Measurements from ENCODE around the gene SPATA20. TPM values are rescaled to one million over a fixed set of nuclear protein-coding genes. Genes with fewer than 3 reads are reported as not detected.

Gene SPATA20
- total RNA-seq, 2 experiments from 2014 or later, result 29.9 to 35.2 TPM

DNA sequence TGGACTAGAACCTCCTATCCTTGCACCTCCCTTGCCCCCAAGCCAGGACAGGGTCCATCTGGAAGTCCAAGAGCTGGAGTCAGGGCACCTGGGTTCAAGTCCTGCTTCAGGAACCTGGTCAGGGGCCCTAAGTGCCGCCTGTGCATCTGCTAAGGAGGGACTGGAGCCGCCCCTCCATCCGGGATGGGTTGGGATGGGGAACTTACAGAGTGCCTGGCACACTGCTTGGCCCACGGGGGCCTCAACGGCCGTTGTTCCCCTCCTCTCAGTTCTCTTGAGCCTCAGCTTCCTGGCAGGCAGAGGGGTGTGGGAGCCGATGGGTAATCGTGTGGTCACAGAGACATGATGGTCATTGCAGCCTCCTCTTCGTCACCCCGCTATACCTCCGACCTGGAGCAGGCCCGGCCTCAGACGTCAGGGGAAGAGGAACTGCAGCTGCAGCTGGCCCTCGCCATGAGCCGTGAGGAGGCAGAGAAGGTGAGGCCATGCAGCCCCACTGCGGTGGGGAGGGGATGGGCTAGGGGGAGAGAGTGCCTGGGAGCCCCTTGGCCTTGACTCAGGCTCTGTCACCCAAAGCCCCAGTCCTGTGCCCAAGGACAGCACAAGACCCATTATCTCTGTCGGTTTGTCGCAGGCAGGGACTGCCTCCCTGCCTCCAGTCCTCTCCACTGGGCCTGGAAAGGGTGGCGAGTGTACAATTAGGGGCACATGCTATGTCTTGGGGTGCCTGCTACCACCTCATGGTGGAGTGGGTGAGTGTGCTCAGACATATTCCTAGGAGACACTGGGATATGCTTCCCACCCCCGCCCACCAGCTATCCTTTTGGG, 9.0 kb upstream of the SPATA20 start:
- Mint-ChIP-seq H3K4me1 (peaks cover 20% of the 10 kb centered on the region), H3K36me3 (no peaks in the 10 kb centered on the region), H3K27ac (no peak overlapping the region), H3K27me3 (peaks cover 27% of the 10 kb centered on the region), H3K4me3 (no peak overlapping the region), H3K9me3 (ENCODE audit: low read depth) (no peaks in the 10 kb centered on the region)
- no peak for ATAC-seq
- no peak for DNase-seq
- CTCF ChIA-PET, result interaction anchor here (0.6 to 1.1 kb wide), 2 partner anchors 60 to 871 kb away, joined by 3 read pairs; no protein-coding TSS in a partner anchor

DNA sequence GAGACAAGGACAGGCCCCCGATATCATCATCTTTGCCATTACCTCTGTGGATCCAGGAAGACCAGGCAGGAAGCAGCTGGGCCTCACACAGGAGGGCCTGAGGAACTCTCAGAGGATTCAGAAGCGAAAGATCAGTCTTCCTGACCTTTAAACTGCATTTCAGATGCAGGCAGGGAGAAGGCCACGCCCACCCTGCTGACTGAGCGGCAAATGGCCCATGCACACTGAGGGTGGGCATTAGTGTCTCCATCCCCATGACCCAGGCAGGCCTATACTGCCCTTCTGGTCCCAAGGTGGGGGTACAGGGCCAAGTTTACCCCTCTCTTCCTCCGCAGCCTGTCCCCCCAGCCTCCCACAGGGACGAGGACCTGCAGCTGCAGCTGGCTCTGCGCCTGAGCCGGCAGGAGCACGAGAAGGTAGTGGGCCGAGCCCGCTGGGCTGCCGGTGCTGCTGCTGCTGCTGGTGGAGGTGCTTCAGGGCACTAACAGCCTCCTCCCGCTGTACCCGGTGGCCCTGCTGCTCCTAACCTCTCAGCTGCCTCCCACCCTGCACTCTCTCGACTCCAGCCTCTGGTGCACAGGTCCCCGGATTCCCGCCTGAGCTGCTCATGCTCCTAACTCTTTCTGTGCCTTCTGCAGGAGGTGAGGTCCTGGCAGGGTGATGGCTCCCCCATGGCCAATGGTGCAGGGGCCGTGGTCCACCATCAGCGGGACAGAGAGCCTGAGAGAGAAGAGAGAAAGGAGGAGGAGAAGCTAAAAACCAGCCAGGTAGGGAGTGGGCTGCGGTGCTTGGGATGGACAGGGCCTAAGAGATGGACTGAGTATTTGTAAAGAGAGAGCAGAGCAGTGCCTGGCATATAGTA, 8.2 kb upstream of the SPATA20 start:
- CTCF ChIA-PET, result interaction anchor here (0.6 kb wide), 1 partner anchor 872 kb away, joined by 3 read pairs; no protein-coding TSS in a partner anchor
- H3K4me1 Mint-ChIP-seq, result peaks cover 14% of the 10 kb centered on the region
- ATAC-seq, result no peak
- H3K9me3 Mint-ChIP-seq (ENCODE audit: low read depth), result no peaks in the 10 kb centered on the region
- H3K36me3 Mint-ChIP-seq, result no peaks in the 10 kb centered on the region
- H3K27me3 Mint-ChIP-seq, result peaks cover 19% of the 10 kb centered on the region
- H3K27ac Mint-ChIP-seq, result no peak overlapping the region
- no peak overlapping the region for H3K4me3 Mint-ChIP-seq
- DNase-seq, result no peak

DNA sequence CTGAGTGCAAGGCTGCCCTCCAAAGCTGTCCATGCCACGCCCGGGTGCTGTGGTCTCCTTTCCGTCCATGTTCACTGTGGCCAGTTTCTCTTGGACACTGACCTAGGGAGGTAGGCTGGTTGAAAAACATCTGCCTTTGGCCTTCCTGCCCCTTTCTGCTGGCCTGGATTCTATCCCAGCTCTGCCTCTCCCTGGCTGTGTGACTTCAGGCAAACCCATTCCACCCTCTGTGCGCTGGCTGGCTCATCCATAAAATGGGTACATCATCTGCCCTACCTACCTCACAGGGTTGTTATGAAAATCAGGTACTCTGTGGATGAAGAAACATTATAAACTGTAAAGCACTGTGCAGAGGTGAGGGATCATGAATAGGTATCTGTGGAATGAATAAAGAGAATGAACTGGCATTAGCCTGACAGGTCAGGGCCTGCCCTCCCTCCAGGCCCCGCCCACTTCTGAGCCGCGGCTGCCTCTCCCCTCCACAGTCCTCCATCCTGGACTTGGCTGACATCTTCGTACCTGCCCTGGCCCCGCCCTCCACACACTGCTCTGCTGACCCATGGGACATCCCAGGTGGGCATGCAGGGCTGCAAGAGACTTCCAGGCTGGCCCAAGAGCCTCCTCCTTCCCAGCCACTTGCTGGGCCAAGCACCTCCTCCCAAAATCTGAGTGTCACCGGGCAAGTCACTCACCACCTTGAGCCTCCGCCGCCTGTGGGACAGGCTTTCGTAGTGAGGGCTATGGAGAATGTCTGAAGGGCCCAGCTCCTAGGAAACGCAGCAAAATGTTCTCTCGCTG, 7.0 kb upstream of the SPATA20 start:
- Mint-ChIP-seq H3K4me3 (no peak overlapping the region), H3K27ac (no peak overlapping the region), H3K36me3 (no peaks in the 10 kb centered on the region), H3K27me3 (peaks cover 8% of the 10 kb centered on the region), H3K4me1 (peaks cover 9% of the 10 kb centered on the region), H3K9me3 (ENCODE audit: low read depth) (no peaks in the 10 kb centered on the region)
- CTCF ChIA-PET, result interaction anchor here (0.6 to 3.6 kb wide), 2 partner anchors 54 to 56 kb away, joined by 3 to 20 read pairs; no protein-coding TSS in a partner anchor
- DNase-seq, result no peak
- no peak for ATAC-seq

DNA sequence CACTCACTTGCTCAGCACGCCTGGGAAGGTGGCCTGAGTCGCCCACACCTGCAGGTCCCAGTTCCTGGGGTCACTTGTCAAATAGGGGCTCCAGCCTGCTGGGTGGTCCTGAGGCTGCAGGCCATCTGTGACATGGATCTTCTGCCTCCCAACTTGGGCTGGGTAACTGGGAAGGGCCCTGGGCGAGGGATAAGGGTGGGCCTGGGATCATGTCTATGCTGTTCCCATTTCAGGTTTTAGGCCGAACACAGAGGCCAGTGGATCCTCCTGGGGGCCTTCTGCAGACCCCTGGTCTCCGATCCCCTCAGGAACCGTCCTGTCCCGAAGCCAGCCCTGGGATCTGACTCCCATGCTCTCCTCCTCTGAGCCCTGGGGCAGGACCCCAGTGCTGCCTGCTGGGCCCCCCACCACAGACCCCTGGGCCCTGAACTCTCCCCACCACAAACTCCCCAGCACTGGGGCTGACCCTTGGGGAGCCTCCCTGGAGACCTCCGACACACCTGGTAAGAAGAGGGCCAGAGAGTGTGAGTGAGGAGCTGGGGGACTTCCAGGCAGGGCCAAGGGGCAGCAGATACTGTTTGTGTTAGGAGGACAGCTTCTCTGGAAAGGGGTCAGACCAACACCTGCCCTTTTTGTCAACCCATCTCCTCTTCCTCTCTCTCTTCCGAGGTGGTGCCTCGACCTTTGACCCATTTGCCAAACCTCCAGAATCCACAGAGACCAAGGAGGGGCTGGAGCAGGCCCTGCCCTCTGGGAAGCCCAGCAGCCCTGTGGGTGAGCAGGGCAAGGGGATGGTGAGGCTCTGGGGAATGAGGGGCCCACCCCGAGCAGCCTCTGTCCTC, 6.2 kb upstream of the SPATA20 start:
- DNase-seq (no peak), ATAC-seq (no peak)
- H3K4me3 Mint-ChIP-seq, result no peak overlapping the region
- no peak overlapping the region for H3K27ac Mint-ChIP-seq
- CTCF ChIA-PET, result interaction anchor here (0.6 to 3.6 kb wide), 10 partner anchors 7 to 62 kb away, joined by 3 to 20 read pairs (median 8); partner anchors contain the start of genes EPN3 and RSAD1
- H3K9me3 Mint-ChIP-seq (ENCODE audit: low read depth), result no peaks in the 10 kb centered on the region
- peaks cover 5% of the 10 kb centered on the region for H3K27me3 Mint-ChIP-seq
- peaks cover 9% of the 10 kb centered on the region for H3K4me1 Mint-ChIP-seq
- no peaks in the 10 kb centered on the region for H3K36me3 Mint-ChIP-seq

DNA sequence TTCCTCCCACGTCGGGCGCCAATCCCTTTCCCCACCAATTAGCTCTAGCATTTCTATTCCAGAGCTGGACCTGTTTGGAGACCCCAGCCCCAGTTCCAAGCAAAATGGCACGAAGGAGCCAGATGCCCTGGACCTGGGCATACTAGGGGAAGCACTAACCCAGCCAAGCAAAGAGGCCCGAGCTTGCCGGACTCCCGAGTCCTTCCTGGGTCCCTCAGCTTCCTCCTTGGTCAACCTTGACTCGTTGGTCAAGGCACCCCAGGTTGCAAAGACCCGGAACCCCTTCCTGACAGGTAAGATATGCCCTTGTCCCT, 5.6 kb upstream of the SPATA20 start:
- H3K4me1 Mint-ChIP-seq, result peaks cover 9% of the 10 kb centered on the region
- peak overlapping the region; percentile 16 for H3K27ac Mint-ChIP-seq
- CTCF ChIA-PET, result interaction anchor here (1.0 to 3.6 kb wide), 13 partner anchors 8 to 301 kb away, joined by 3 to 20 read pairs (median 6); partner anchors contain the start of genes CACNA1G, EPN3 and RSAD1
- no peak for ATAC-seq
- H3K36me3 Mint-ChIP-seq, result no peaks in the 10 kb centered on the region
- H3K9me3 Mint-ChIP-seq (ENCODE audit: low read depth), result no peaks in the 10 kb centered on the region
- no peak for DNase-seq
- H3K4me3 Mint-ChIP-seq, result peak overlapping the region; percentile 71
- H3K27me3 Mint-ChIP-seq, result peaks cover 8% of the 10 kb centered on the region

DNA sequence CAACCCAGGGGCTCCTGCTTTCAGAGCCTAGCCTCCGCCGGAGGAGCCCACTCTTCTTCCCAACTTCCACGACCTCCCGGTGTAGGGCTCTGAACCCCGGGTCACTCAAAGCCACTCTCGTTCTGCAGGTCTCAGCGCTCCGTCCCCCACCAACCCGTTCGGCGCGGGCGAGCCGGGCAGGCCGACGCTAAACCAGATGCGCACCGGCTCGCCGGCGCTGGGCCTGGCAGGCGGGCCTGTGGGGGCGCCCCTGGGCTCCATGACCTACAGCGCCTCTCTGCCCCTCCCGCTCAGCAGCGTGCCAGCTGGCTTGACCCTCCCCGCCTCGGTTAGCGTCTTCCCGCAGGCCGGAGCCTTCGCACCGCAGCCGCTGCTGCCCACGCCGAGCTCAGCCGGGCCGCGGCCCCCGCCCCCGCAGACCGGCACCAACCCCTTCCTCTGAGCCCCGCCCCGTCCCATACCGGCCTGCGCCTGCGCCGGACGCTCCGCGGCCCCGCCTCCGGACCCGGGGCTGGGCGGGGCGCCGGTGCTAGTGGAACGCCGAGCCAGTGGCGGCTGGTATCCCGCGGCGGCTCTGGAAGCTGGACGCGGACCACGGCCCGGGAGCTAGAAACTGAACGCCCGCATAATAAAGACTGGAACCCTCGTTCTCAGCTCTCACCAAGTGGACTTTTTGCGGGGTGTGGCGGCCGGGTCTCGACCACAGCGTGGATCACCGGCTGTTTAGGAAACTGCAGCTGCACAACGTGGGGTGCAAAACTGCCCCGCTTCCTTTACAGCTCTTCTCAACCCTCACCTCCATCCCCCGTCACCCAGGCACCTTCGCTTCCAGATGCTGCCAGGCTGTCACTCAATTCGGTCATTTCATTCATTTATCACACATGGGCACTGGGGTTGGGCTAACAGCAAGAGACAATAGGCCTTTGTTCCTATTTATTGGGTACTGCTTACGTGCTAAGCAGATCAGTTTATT, 5.0 kb upstream of the SPATA20 start:
- CTCF ChIA-PET, result interaction anchor here (0.6 to 3.6 kb wide), 20 partner anchors 9 to 342 kb away, joined by 3 to 20 read pairs (median 4); partner anchors contain the start of genes ACSF2, CACNA1G, EPN3 and RSAD1
- no peaks in the 10 kb centered on the region for H3K36me3 Mint-ChIP-seq

DNA sequence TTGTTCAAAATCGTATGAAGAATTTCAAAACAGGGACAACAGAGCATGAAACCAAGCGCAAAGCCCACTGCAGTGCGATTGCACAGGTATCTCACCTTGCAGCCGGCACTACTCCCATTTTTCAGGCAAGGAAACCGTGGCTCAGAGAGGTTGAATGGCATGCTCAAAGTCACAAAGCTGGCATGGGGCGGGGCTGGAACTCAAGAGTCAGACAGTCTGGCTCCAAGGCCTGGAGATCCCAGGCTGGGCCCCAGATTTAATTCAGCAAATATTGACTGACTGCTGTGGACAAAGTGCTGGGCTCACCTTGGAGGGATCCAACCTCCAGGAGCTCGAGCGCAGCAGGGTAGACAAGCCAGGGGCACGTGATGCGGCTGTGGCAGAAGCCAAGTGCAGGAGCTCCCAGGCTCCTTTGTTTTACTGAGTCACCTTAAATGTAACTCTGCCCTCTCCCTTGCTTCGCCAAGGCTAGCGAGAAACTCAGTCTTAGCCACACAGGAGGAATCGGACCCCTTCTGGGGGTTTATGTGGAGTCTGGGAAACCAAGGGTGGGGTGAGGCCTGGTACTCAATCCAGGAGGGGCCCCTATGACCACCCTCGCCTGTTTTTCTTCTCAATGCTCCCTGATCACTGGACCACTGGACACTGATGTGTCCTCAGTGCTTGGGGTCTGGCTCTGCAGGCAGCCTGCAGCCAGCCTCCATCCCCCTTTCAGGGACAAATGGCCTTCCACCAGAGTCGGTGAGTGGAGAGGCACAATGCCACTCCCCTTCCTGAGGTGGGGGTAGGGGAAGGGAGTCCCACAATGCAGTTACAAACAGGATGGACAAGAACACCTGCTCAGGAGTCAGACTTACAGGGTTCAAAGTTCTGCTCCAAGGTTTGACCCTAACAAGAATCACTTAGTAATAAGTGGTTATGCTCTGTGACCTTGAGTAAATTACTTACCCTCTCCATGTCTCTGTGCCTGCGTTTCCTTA, 3.9 kb upstream of the SPATA20 start:
- peaks cover 16% of the 10 kb centered on the region for H3K4me1 Mint-ChIP-seq
- H3K27ac Mint-ChIP-seq, result no peak overlapping the region
- CTCF ChIA-PET, result interaction anchor here (0.8 to 3.6 kb wide), 16 partner anchors 10 to 324 kb away, joined by 3 to 20 read pairs (median 4); partner anchors contain the start of genes ACSF2, CACNA1G and EPN3
- H3K4me3 Mint-ChIP-seq, result peak overlapping the region; percentile 71
- no peaks in the 10 kb centered on the region for H3K36me3 Mint-ChIP-seq
- DNase-seq, result no peak
- H3K27me3 Mint-ChIP-seq, result peaks cover 9% of the 10 kb centered on the region
- no peaks in the 10 kb centered on the region for H3K9me3 Mint-ChIP-seq (ENCODE audit: low read depth)
- no peak for ATAC-seq

More for the DNA sequence above, 5.0 kb upstream of the SPATA20 start:
- Mint-ChIP-seq H3K27ac (peak overlapping the region; percentile 52), H3K4me3 (peak overlapping the region; percentile 71), H3K27me3 (peaks cover 9% of the 10 kb centered on the region), H3K9me3 (ENCODE audit: low read depth) (no peaks in the 10 kb centered on the region), H3K4me1 (peaks cover 12% of the 10 kb centered on the region)
- ATAC-seq (peak; percentile 91), DNase-seq (peak; percentile 85)

DNA sequence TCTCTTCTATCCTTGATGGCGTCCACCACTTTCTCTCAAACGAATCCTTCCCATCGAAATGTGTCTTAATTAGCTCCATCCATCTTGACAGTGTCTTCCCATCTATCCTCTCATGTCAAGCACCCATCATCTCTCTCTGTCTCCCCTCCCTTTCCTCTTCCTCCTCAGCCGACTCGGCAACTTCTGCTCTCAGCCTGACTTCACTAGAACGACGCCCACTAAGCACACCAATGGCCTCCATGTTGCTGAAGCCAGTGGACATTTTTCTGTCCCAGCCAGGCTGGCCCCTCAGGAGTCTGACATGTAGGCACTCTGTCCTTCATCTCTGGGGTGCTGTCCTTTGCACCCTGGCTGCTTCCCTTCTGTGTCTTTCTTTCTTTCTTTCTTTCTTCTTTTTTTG, 2.5 kb upstream of the SPATA20 start:
- Mint-ChIP-seq H3K27ac (no peak overlapping the region), H3K36me3 (no peaks in the 10 kb centered on the region), H3K4me3 (no peak overlapping the region), H3K4me1 (peaks cover 17% of the 10 kb centered on the region), H3K27me3 (peaks cover 9% of the 10 kb centered on the region), H3K9me3 (ENCODE audit: low read depth) (no peaks in the 10 kb centered on the region)
- CTCF ChIA-PET, result interaction anchor here (0.7 to 1.5 kb wide), 3 partner anchors 39 to 84 kb away, joined by 3 to 6 read pairs (median 4); no protein-coding TSS in a partner anchor
- no peak for DNase-seq
- no peak for ATAC-seq

DNA sequence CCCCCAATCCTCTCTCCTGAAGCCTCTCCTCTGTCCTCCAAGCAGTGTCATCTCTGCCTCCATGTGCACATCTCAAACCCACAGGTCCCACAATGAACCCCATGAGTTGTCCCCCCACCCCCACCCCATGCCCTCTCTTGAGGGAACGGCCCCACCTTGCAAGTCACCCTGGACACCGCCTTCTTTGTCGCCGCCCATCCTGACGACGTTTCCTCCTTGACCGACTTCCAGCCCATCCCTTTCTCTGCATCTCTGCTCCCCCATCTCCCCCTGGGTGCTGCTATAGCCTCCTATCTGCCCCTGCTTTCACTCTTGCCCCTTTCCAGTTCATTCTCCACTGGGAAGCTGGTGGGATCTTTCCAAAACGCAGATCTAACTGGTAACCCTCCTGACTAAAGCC, 1.7 kb upstream of the SPATA20 start:
- Mint-ChIP-seq H3K9me3 (ENCODE audit: low read depth) (no peaks in the 10 kb centered on the region), H3K36me3 (no peaks in the 10 kb centered on the region), H3K4me3 (no peak overlapping the region), H3K4me1 (peaks cover 17% of the 10 kb centered on the region), H3K27ac (no peak overlapping the region), H3K27me3 (peaks cover 9% of the 10 kb centered on the region)
- CTCF ChIA-PET, result interaction anchor here (1.0 to 3.2 kb wide), 3 partner anchors 12 to 81 kb away, joined by 3 to 15 read pairs (median 3); no protein-coding TSS in a partner anchor
- DNase-seq, result no peak
- no peak for ATAC-seq

DNA sequence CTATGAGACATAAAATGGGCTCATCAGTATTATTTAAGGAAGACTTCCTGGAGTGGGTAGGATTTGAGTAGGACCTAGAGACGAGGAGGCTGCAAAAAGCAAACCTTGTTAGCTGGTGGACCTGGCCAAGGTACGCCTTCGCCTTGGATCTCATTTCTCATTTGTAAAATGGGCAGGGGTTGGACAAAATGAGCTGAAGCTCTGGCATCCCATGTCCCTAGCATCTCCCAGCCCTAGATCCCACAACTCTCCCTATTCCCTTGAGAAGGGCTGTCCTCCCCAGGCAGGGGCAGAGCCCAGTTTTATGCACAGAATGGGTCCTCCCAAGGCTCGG, 306 bp upstream of the SPATA20 start:
- CTCF ChIA-PET, result interaction anchor here (0.5 to 3.2 kb wide), 16 partner anchors 11 to 233 kb away, joined by 3 to 15 read pairs (median 4); partner anchors contain the start of genes CACNA1G, LRRC59 and RSAD1
- ATAC-seq, result no peak
- Mint-ChIP-seq H3K4me3 (peak overlapping the region; percentile 75), H3K36me3 (no peaks in the 10 kb centered on the region), H3K27me3 (peaks cover 9% of the 10 kb centered on the region), H3K27ac (no peak overlapping the region), H3K9me3 (ENCODE audit: low read depth) (no peaks in the 10 kb centered on the region), H3K4me1 (peaks cover 16% of the 10 kb centered on the region)
- no peak for DNase-seq

Measured in activated CD8-positive, alpha-beta memory T cell treated with anti-CD3 and anti-CD28 coated beads, Interleukin-2, amount 10 ng/mL, durations not matched to agents 7 days and 5 days (primary cell).